Stimulated activated naive B cell treated with anti-CD40 and anti-IgM and Interleukin-4, amounts not matched to agents 10 μg/mL and 1 μg/mL and 100 μg/mL, for 72 hours (primary cell): ENCODE data around the gene TPPP.
"Not testable (repeated sequence)": the region's sequence is repeated elsewhere in the genome, so short reads cannot be mapped to it uniquely, and the experiment has no call there.

ENCODE experiments used
- ATAC-seq, 2 donors: fragments of 150-1000 bp; cut with Tn5 transposase; replicated peaks; 2 replicates each; pipeline ENCODE4 v1.10.0; 2021; ENCODE audit warnings: moderate library complexity in 1 of 2
- DNase-seq: peaks from one replicate; pipeline ENCODE4 v3.0.0; 2021
- H3K27ac Mint-ChIP-seq: one replicate; pipeline ENCODE4 v1.8.0; 2022; ENCODE audit warnings: mild to moderate bottlenecking, mixed read lengths
- H3K27me3 Mint-ChIP-seq, 2 donors: one replicate each; pipeline ENCODE4 v1.8.0; 2022; ENCODE audit warnings: mixed read lengths in 2 of 2
- H3K36me3 Mint-ChIP-seq, 2 donors: one replicate each; pipeline ENCODE4 v1.8.0; 2022; ENCODE audit warnings: mixed read lengths in 2 of 2, mild to moderate bottlenecking in 1 of 2
- H3K4me1 Mint-ChIP-seq, 2 donors: one replicate each; pipeline ENCODE4 v1.8.0; 2022; ENCODE audit warnings: mixed read lengths in 2 of 2, mild to moderate bottlenecking in 1 of 2
- H3K4me3 Mint-ChIP-seq, 2 donors: one replicate each; pipeline ENCODE4 v1.8.0; 2022; ENCODE audit warnings: mild to moderate bottlenecking in 2 of 2, mixed read lengths in 2 of 2, moderate library complexity in 1 of 2
- H3K9me3 Mint-ChIP-seq, 2 donors: one replicate each; pipeline ENCODE4 v1.8.0; 2022; ENCODE audit warnings: mixed read lengths in 2 of 2, mild to moderate bottlenecking in 1 of 2

TPPP gene

DNA sequence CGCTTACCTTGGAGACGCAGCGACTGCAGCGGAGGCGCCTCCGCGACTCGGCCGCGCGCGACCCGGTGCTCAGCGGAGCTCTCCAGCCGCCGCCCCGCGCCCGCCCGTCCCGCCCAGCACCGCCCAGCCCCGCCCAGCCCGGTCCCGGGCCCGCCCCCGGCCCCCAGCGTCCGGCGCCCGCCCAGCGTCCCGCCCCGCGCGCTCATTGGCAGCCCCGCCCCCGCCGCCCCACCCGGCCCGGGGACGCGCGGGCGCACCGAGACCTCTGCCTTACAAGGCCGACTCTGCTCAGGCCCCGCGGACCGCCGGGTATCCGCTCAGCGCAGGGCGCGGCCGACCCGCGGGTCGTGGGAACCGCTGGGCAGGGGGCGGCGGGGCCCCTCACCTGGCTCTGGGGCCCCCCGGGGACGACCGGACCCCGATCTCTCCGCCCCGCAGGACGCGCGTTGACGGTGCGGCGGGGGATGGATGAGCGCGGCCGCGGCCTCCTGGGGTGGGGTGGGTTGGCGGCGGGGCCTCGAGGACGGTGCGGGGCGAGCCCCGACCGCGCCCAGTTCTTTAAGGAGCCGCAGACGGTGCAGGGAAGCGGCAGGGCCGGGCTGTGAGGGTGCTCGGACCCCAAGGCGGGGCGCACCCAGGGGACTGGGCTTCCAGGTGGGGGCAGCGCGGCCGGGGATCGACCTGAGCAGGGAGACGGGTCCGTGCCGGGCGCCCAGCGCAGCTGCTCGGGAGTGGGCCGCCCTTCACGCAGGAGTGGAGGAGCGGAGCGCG is at the start of gene TPPP:
TSS of gene TPPP (minus strand) at position 82 of the 771 bp plus-strand sequence. CDS start 15,292 bp downstream, outside the sequence.
- peak within 1 kb of the TSS; percentile 39 to 48 for H3K4me3 Mint-ChIP-seq

DNA sequence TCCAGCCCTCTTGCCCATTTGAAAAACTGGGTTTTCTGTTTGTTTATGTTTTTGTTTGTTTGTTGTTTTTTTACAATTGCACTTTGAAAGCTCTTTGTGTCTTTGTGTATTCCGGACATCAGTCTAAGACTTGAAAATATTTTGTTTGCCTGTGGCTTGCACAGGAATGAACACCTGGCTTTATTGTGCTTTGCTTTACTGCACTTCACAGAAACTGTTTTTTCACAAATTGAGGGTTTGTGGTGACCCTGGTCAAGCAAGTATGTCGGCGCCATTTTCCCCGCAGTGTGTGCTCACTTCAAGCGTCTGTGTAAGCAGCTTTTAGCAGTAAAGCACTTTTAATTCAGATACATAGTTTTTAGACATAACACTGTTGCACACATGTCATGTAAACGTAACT is 49.1 kb upstream of the TPPP start:
- not testable (repeated sequence) for H3K27ac Mint-ChIP-seq, H3K27me3 Mint-ChIP-seq, DNase-seq, H3K9me3 Mint-ChIP-seq, ATAC-seq, H3K4me3 Mint-ChIP-seq, H3K36me3 Mint-ChIP-seq, H3K4me1 Mint-ChIP-seq

More for the DNA sequence above, at the start of gene TPPP:
- H3K9me3 Mint-ChIP-seq, H3K4me1 Mint-ChIP-seq, H3K27ac Mint-ChIP-seq, H3K36me3 Mint-ChIP-seq: not testable (repeated sequence)
- peak; percentile 88 to 91 for ATAC-seq
- peaks cover 7 to 23% of the 10 kb centered on the region in 2 donors for H3K27me3 Mint-ChIP-seq
- peak; percentile 60 for DNase-seq

GRCh38 chr5:734145-734544 is 41.0 kb upstream of the TPPP start:
- not testable (repeated sequence) for H3K27ac Mint-ChIP-seq, H3K9me3 Mint-ChIP-seq, H3K4me3 Mint-ChIP-seq, H3K4me1 Mint-ChIP-seq, H3K36me3 Mint-ChIP-seq, DNase-seq, ATAC-seq
- peaks cover 10 to 17% of the 10 kb centered on the region in 2 donors for H3K27me3 Mint-ChIP-seq

DNA sequence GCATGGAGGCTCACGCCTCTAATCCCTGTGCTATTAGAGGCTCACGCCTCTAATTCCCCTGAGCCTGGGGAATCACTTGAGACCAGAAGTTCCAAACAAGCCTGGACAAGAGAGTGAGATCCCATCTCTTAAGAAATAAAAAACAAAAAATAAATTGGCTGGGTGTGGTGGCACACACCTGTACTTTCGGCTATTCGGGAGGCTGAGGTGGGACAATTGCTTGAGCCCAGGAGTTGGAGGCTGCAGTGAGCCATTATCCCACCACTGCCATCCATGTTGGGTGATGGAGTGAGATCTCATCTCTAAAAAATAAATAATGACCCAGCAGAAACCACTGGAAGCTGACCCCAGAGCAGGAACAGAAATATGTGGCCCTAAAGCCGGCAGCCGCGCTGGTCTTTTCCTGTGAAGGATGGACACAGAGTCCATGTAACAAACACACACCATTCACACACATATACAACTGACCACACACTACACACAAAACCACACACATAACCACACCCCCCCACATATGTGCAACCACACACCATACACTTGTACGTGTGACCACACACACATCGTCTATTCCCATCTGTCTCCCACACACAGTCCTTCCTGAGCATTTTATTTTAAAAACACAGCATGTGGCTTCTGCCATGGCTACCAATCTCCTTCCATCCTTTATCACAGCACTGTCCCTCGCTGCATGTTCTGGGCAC is 39.8 kb upstream of the TPPP start:
- not testable (repeated sequence) for H3K9me3 Mint-ChIP-seq, H3K36me3 Mint-ChIP-seq, ATAC-seq, DNase-seq, H3K4me1 Mint-ChIP-seq, H3K27ac Mint-ChIP-seq, H3K4me3 Mint-ChIP-seq
- H3K27me3 Mint-ChIP-seq = peaks cover 10 to 17% of the 10 kb centered on the region in 2 donors

DNA sequence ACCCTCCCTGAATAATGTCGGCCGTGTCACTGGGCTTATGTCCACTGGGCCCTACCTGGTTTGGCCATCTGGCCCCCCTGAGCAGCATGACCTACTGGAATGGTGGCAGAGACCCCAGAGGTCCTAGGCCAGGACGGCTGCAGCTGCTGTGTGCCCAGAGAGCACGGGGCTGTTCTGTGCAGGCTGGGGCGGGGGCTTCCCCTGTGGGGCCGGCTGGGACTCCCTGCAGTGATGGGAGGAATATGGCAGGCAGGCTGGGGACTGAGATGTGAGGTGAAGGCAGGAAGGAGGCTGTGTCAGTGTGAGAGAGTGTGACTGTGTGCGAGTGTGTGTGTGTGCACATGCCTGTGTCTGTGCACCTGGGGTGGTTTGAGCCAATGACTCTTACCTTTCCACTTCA is 36.1 kb upstream of the TPPP start:
- not testable (repeated sequence) for H3K4me1 Mint-ChIP-seq, H3K9me3 Mint-ChIP-seq, DNase-seq, H3K36me3 Mint-ChIP-seq, H3K4me3 Mint-ChIP-seq, H3K27ac Mint-ChIP-seq
- ATAC-seq = peak in 1 of 2 donors; percentile 41
- peaks cover 10 to 17% of the 10 kb centered on the region in 2 donors for H3K27me3 Mint-ChIP-seq

DNA sequence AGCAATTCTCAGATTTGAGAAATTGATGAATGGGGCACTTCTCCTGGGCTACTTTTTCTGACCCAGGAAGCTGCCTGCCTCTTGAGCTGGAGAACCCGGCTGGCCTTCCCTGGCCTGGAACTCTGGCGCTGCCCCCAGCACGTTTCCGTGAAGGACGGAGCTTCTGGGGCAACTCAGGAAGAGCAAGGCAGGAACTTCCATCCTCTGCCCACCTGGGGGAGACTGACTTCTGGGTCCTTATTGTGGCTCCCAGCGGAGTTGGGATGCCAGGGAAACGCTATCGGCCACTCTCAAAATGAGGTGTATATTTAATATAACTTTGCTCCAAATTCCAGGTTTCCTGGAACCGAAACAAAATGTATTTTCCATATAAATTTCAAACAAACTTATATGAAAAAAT is 33.9 kb upstream of the TPPP start:
- H3K4me3 Mint-ChIP-seq, H3K4me1 Mint-ChIP-seq, H3K27ac Mint-ChIP-seq, H3K27me3 Mint-ChIP-seq, DNase-seq, H3K9me3 Mint-ChIP-seq, H3K36me3 Mint-ChIP-seq, ATAC-seq: not testable (repeated sequence)

DNA sequence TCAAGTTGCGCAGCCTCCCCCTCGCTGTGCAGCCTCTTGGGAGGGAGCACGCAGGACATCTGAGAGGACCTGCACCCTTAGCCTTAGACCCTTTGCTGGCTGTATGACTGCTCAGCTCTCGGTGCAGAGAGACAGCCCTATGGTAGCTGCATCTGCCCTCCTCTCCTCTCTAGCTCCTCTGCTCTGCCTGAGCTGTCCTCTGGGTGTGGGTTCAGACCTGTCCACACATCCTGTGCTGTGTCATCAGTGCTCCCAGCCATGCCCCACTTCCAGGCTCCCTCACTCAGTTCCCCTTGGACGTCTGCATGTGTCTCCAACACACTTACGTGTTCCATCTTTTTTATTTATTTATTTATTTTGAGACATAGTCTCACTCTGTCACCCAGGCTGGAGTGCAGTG is 30.7 kb upstream of the TPPP start:
- peaks cover 8 to 19% of the 10 kb centered on the region in 2 donors for H3K27me3 Mint-ChIP-seq
- H3K36me3 Mint-ChIP-seq, H3K4me1 Mint-ChIP-seq, DNase-seq, H3K27ac Mint-ChIP-seq, ATAC-seq, H3K4me3 Mint-ChIP-seq: not testable (repeated sequence)
- peaks cover 7 to 12% of the 10 kb centered on the region in 2 donors for H3K9me3 Mint-ChIP-seq

DNA sequence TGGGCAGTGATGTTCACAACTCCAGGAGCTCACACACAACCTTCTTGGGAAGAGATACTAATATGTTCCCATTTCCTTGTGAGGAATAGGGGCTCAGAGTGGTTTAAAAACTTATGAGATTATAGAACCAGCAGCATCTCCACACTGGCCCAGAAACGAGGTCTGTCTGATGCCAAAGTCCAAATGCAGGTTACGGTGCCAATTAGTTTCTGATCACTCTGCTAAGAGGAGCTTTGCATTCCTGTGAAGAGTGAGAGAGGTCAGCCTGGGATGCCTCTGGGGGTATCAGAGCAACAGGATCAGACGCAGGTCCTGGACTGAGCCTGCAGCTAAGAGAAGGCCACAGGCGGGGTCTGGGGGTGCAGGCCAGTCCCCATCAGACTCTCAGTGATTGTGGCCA is 30.2 kb upstream of the TPPP start:
- H3K27ac Mint-ChIP-seq, ATAC-seq, H3K4me3 Mint-ChIP-seq, DNase-seq, H3K4me1 Mint-ChIP-seq: not testable (repeated sequence)
- peaks cover 9 to 24% of the 10 kb centered on the region in 2 donors for H3K27me3 Mint-ChIP-seq
- peaks cover 11 to 18% of the 10 kb centered on the region in 2 donors for H3K9me3 Mint-ChIP-seq
- H3K36me3 Mint-ChIP-seq = peaks cover 5 to 12% of the 10 kb centered on the region in 2 donors

DNA sequence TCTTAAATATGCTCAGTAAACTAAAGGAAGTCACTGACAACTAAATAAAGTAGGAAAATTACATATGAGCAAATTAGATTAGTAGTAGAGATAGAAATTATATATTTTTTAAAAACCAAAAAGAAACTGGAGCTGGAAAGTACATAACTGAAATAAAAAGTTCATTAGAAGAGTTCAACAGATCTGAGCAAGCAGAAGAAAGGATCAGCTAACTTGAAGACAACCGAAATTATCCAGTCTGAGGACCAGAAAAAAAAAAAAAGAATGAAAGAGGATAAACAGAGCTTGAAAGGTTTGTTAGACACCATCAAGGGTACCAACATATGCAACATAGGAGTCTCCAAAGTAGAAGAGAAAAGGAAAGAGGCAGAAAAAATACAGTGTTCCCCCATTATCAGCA is 26.2 kb upstream of the TPPP start:
- H3K36me3 Mint-ChIP-seq = peaks cover 12 to 16% of the 10 kb centered on the region in 2 donors
- H3K27me3 Mint-ChIP-seq = peaks cover 27 to 42% of the 10 kb centered on the region in 2 donors
- H3K4me3 Mint-ChIP-seq, H3K4me1 Mint-ChIP-seq, DNase-seq, ATAC-seq, H3K27ac Mint-ChIP-seq: not testable (repeated sequence)
- H3K9me3 Mint-ChIP-seq = peaks cover 17 to 30% of the 10 kb centered on the region in 2 donors

DNA sequence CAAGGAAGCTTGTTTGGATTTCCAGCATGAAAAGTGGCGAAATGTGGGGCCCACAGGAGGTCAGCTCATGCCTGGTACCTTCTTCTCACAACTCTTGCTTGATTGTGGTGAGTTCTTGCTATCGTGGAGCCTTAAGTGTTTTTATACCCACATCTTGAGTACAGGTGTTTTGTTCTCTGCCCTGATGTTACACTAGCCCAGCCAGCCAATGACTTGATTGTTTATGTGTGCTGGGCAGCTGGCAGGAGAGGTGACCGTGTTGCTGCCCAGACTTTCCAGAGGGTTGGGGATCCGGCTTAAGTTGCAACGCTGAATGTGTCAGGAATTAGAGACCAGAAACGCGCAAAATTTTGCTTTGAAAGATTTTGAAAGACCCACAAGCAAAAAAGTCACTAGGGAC is 24.0 kb upstream of the TPPP start:
- DNase-seq = no peak
- H3K27me3 Mint-ChIP-seq = peaks cover 27 to 42% of the 10 kb centered on the region in 2 donors

GRCh38 chr5:716740-717139 is 23.6 kb upstream of the TPPP start:
- H3K4me1 Mint-ChIP-seq, ATAC-seq, H3K4me3 Mint-ChIP-seq, H3K27ac Mint-ChIP-seq, DNase-seq: not testable (repeated sequence)
- Mint-ChIP-seq H3K36me3 (peaks cover 12 to 16% of the 10 kb centered on the region in 2 donors), H3K9me3 (peaks cover 17 to 30% of the 10 kb centered on the region in 2 donors), H3K27me3 (peaks cover 29 to 43% of the 10 kb centered on the region in 2 donors)

More for the DNA sequence above, 24.0 kb upstream of the TPPP start:
- no peak for ATAC-seq
- no peak overlapping the region for H3K4me3 Mint-ChIP-seq
- H3K9me3 Mint-ChIP-seq = peaks cover 17 to 30% of the 10 kb centered on the region in 2 donors
- no peaks in the 10 kb centered on the region for H3K4me1 Mint-ChIP-seq
- no peak overlapping the region for H3K27ac Mint-ChIP-seq
- peaks cover 12 to 16% of the 10 kb centered on the region in 2 donors for H3K36me3 Mint-ChIP-seq

- Mint-ChIP-seq H3K9me3 (peaks cover 17 to 36% of the 10 kb centered on the region in 2 donors), H3K36me3 (peaks cover 12 to 19% of the 10 kb centered on the region in 2 donors), H3K27me3 (peaks cover 36 to 48% of the 10 kb centered on the region in 2 donors)
- not testable (repeated sequence) for DNase-seq, H3K27ac Mint-ChIP-seq, H3K4me3 Mint-ChIP-seq, H3K4me1 Mint-ChIP-seq, ATAC-seq
Measured at GRCh38 chr5:715636-716035, 22.5 kb upstream of the TPPP start.

DNA sequence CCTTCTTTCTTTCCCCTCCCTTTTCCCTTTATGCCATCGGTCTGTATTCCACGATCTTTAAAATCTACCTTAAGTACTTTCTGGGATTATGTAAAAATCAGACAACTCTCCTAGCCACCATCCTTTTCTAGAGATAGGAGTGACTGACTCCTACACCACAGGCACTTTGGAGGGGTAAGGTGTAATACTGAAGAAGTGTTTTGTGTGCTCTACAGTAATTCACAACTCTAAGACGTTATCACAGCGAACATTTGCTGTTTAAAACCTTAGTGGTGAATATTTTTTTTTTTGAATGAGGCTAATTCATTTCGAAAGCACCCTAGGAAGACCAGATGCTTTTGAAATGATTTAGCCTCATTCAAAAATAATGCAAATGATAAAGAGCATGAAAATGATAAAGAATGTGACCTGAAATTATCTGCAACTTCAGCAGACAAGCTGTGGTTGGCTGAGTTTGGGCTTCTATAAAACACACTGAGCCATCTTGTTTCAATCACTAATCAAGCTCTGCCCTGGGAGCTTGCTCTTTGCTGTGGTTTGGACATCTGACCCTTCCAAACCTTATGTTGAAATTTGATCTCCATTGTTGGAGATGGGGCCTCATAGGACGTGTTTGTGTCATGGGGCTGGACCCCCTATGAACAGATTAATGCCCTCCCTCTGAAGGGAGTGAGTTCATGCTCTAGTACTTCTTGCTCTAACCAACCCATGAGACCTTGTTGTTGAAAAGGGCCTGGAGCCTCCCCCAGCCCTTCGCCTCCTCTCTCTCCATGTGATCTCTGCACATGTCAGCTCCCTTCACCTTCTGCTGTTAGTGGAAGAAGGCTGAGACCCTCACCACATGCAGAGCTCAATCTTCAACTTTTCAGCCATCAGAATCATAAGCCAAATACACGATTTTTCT is 21.3 kb upstream of the TPPP start:
- H3K27ac Mint-ChIP-seq = not testable (repeated sequence)
- peaks cover 9 to 12% of the 10 kb centered on the region in 2 donors for H3K36me3 Mint-ChIP-seq

GRCh38 chr5:713686-714085 is 20.5 kb upstream of the TPPP start:
- DNase-seq, H3K36me3 Mint-ChIP-seq, ATAC-seq, H3K4me3 Mint-ChIP-seq, H3K27ac Mint-ChIP-seq, H3K4me1 Mint-ChIP-seq: not testable (repeated sequence)
- H3K27me3 Mint-ChIP-seq = peaks cover 34 to 41% of the 10 kb centered on the region in 2 donors
- H3K9me3 Mint-ChIP-seq = peaks cover 10 to 22% of the 10 kb centered on the region in 2 donors

More for the DNA sequence above, 21.3 kb upstream of the TPPP start:
- DNase-seq, H3K4me3 Mint-ChIP-seq, H3K4me1 Mint-ChIP-seq, ATAC-seq: not testable (repeated sequence)
- H3K9me3 Mint-ChIP-seq = peaks cover 14 to 28% of the 10 kb centered on the region in 2 donors
- H3K27me3 Mint-ChIP-seq = peaks cover 34 to 47% of the 10 kb centered on the region in 2 donors
